NCI-H2107 treated with DMSO at 0.1 percent for 48 hours (cell line): ENCODE data around the gene PSMD13.
"Not testable (repeated sequence)": the region's sequence is repeated elsewhere in the genome, so short reads cannot be mapped to it uniquely, and the experiment has no call there.

ENCODE experiments used
- DNase-seq: peaks from one replicate; lab custom pipeline; 2025; ENCODE audit not compliant: unreplicated experiment; lab: John Stamatoyannopoulos, UW

PSMD13 gene

GRCh38 chr11:241634-242033 lies 4.9 kb downstream of the PSMD13 start:
- DNase-seq = no peak

- no peak for DNase-seq
These were observed 7.6 kb downstream of the PSMD13 start for GRCh38 chr11:244376-244775.

- DNase-seq = no peak
These were observed 12.3 kb downstream of the PSMD13 start for GRCh38 chr11:249062-249461.

GRCh38 chr11:250274-250673 lies 13.5 kb downstream of the PSMD13 start:
- DNase-seq = no peak

GRCh38 chr11:250740-251299 lies 14.0 kb downstream of the PSMD13 start:
- no peak for DNase-seq

- DNase-seq = no peak
These were observed 14.8 kb downstream of the PSMD13 start for GRCh38 chr11:251550-251949.

- DNase-seq = no peak
These were observed 15.9 kb downstream of the PSMD13 start for GRCh38 chr11:252666-253065.

GRCh38 chr11:253160-253885 lies 16.5 kb downstream of the PSMD13 start:
- DNase-seq = no peak

- DNase-seq = no peak
These were observed 17.1 kb downstream of the PSMD13 start for GRCh38 chr11:253886-254270.

- DNase-seq = no peak
These were observed 18.4 kb downstream of the PSMD13 start for GRCh38 chr11:255176-255575.

- DNase-seq = no peak
These were observed 19.0 kb downstream of the PSMD13 start for GRCh38 chr11:255816-256215.

GRCh38 chr11:256952-257737 lies 20.4 kb downstream of the PSMD13 start:
- no peak for DNase-seq

GRCh38 chr11:257766-258493 lies 21.2 kb downstream of the PSMD13 start:
- DNase-seq = no peak

GRCh38 chr11:259413-259812 lies 22.6 kb downstream of the PSMD13 start:
- no peak for DNase-seq

GRCh38 chr11:261624-262023 lies 24.8 kb downstream of the PSMD13 start:
- no peak for DNase-seq

- no peak for DNase-seq
These were observed 30.1 kb downstream of the PSMD13 start for GRCh38 chr11:266676-267439.

GRCh38 chr11:267491-267994 lies 30.8 kb downstream of the PSMD13 start:
- no peak for DNase-seq

GRCh38 chr11:268716-269145 lies 32.0 kb downstream of the PSMD13 start:
- not testable (repeated sequence) for DNase-seq

- DNase-seq = no peak
These were observed 32.5 kb downstream of the PSMD13 start for GRCh38 chr11:269146-269890.
